Measurements from ENCODE around the gene FNDC11.
"Not testable (repeated sequence)": the region's sequence is repeated elsewhere in the genome, so short reads cannot be mapped to it uniquely, and the experiment has no call there.

FNDC11 gene

DNA sequence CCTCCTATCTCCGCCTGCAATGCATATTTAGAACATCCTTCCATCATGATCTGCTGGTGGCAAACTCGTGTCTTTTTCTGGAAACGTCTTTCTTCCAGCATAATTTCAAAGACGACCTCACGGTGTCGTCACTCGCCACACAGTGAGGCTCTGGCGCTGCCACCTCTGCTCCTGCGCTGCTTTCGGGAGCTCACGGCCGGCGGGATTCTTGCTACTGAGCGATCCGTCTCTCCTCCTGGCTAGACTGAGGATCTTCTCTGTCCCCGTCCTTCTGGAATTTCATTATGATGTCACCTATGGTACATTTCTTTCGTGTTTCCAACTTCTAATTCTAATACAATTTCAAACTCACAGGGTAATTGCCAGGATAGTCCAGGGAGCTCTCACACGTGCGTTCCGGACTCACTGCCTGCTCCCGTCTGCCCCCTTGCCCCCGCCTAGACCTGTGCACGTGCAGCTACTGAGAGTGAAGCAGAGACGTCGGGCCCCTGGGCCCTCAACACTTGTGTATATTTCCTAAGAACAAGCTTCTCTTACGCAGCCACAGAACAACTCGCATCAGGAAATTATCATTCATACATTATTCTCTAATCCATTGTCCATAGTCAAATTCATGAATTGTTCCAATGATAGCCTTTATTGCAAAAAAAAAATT, 45.6 kb downstream of the FNDC11 start:
- no peak for DNase-seq (ENCODE audit: low spot score)

DNA sequence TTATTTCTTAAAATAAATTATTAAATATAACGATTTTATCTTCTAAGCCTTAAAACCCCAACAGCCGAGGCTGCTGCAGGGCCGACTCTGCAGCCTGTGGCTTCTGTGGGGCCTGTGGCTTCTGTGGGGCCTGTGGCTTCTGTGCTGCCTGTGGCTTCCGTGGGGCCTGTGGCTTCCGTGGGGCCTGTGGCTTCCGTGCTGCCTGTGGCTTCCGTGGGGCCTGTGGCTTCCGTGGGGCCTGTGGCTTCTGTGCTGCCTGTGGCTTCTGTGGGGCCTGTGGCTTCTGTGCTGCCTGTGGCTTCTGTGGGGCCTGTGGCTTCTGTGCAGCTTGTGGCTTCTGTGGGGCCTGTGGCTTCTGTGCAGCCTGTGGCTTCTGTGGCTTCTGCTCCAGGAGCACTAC, 47.7 kb downstream of the FNDC11 start:
- DNase-seq (ENCODE audit: low spot score): not testable (repeated sequence)

DNA sequence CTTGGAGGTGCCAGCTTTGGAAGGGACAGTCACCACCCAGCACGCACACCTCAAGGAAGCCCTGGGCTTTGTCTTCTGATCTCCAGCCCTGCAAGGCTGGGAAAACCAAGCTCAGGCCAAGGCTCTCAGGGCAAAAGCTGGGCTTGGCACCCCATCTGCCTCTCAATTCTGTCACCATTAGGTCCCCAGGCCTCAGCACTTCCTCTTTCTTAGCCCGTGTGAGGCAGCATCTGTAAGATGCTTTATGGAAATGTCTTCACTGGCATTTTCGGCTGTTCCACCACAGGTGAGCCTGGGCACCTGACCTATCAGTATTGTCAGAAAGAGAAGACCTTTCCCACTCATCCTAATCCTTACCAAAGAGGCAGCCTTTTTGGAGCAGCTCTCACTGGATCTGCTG, 48.4 kb downstream of the FNDC11 start:
- no peak for DNase-seq (ENCODE audit: low spot score)

Data from germinal center (tissue), 1 donor.